GM21423 (cell line): ENCODE measurements around the gene ATF6.
"Not testable (repeated sequence)": the region's sequence is repeated elsewhere in the genome, so short reads cannot be mapped to it uniquely, and the experiment has no call there.

Experiments used
- ATAC-seq: cut with Tn5 transposase; IDR thresholded peaks from one replicate; pipeline ENCODE4 v1.9.1; 2021; ENCODE audit warnings: mild to moderate bottlenecking, moderate library complexity; ENCODE audit not compliant: unreplicated experiment

The ATF6 gene, protein sequence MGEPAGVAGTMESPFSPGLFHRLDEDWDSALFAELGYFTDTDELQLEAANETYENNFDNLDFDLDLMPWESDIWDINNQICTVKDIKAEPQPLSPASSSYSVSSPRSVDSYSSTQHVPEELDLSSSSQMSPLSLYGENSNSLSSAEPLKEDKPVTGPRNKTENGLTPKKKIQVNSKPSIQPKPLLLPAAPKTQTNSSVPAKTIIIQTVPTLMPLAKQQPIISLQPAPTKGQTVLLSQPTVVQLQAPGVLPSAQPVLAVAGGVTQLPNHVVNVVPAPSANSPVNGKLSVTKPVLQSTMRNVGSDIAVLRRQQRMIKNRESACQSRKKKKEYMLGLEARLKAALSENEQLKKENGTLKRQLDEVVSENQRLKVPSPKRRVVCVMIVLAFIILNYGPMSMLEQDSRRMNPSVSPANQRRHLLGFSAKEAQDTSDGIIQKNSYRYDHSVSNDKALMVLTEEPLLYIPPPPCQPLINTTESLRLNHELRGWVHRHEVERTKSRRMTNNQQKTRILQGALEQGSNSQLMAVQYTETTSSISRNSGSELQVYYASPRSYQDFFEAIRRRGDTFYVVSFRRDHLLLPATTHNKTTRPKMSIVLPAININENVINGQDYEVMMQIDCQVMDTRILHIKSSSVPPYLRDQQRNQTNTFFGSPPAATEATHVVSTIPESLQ

DNA sequence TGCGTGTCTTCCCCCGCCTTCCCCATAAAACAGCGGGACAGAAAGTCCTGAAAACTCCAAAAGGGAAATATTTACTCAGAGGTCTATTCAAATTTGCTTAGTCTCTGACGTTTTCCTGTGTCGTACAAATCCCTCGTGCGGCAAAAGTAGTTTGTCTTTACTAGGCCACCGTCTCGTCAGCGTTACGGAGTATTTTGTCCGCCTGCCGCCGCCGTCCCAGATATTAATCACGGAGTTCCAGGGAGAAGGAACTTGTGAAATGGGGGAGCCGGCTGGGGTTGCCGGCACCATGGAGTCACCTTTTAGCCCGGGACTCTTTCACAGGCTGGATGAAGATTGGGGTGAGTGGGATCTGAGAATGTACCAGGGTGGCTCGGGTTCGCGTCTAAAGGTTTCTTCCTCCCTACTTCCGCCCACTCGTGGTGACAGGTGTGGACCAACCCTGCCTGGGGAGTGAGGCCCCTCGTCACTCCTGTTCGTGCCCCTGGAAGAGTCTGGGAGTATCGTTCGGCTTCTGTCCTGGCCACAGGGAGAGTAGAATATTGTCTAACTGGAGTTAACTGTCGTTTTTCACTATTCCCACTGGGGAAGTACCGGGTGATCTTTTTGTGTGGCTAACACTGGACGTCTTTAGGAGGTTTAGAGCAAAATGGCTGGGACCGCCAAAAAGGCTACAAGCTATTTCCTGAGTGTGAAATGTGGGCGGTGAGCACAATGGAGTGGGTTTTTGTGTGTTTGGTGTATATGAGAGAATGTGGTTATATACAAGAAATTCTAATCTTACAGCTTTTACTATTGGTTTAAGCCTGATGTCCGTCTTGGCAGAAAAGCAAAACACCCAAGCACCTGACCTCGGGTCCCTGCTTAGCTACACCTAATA, at the start of gene ATF6:
Gene ATF6, plus strand, starts transcription at position 219 of the 880 bp plus-strand sequence. Its CDS starts 41 bp downstream, at position 260.
- ATAC-seq = peak; percentile 48

DNA sequence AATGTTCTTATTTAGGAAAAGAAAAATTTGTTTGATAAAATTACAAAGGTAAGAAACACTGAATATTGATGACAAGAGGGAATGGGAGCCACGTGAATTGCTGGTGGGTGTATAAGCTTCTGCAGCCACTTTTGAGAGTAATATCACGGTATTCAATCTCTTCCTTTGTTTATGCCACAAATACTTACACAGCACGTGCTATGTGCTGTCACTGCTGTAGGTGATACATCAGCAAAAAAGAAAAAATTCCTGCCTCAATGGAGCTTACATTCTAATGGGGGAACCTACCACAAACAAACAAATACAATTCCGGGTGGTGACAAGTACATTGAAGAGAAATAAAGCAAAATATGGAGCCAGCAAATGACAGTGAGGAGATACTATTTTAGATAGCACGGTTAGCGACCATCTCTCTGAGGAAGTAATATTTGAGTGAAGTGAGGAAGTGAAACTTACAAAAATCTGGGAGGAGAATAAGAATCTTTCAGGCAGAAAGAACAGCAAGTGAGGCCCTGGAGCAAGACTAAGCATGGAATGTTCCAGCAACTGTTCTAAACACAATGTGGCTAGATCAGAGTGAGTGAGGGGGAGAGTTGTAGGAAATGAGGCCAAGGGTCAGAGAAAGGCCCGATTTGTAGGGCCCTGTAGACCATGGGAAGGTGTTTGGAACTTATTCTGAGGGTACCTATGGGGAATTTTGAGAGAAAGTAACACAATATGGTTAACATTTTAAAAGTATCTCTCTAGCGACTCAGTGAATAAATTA, 47.4 kb upstream of the ATF6 start:
- peak; percentile 43 for ATAC-seq

DNA sequence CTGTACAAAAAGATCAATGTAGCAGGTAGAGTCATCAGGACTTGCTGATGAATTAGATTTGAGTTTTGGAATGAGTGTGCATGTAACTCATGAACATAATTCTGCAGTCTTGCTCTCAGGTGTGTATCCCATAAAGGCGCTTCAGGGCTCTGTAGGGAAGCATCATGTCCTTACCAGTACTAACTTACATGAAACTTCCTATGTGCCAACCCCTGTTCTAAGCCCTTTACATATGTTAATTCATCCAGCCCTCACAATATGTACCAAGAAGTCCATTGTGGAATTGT, 46.9 kb upstream of the ATF6 start:
- ATAC-seq = peak; percentile 28

DNA sequence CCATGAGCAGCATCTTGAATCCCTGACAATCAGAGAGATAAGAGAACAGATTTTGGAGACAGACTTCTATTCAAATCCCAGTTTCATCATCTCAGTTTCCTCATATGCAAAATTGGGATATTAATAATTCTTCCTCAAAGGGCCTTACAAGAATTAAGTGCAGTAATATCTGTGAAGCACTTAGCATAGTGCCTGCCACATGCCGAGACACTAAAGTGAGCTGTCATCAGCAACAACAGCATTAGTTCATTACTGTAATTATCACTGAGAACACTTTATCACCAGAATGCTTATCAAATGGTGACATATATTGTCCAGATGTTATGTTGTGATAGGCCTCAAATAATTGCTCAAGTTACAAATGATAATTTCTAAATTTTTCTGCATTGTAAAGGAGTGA, 45.7 kb upstream of the ATF6 start:
- ATAC-seq = no peak

DNA sequence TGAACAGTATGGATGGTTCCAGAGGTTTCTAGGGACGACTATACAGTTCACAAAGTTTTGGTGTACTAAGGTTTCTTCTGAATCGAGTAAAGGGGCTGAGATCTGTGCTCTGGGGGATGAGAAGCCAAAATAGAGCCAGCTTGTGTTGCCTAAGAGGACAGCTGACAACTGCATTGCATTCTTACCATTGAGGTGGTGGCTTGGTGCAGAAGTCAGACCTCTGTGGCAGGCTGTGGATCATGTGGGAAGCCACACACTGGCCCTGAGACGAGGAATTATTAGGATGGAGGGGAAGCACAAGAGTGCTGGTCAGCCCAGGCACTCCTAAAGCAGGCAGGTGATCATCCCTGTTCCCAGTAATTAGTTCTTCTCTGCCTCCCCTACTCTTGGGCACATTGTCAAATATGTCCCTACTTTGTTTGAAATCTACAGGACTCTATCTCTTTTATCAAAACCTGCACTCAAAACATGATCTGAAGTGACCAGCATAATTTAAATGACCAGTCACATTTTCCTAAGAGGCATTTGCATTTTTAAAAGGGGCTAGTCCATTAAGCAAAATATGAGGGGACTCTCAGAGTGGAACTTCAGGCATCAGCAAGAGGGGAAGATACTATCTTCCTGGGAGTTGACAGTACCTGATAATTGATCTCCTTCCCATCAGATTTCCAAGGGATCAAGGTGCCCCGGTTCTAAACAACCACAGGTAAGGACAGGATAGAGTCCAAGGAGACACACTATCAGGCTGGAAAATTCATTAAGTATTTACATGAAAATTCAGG, 45.0 kb upstream of the ATF6 start, which contains the start of gene FCRLB:
Gene FCRLB, plus strand, starts transcription at position 589 of the 782 bp plus-strand sequence. CDS start 1,129 bp downstream, outside the sequence.
- no peak for ATAC-seq

DNA sequence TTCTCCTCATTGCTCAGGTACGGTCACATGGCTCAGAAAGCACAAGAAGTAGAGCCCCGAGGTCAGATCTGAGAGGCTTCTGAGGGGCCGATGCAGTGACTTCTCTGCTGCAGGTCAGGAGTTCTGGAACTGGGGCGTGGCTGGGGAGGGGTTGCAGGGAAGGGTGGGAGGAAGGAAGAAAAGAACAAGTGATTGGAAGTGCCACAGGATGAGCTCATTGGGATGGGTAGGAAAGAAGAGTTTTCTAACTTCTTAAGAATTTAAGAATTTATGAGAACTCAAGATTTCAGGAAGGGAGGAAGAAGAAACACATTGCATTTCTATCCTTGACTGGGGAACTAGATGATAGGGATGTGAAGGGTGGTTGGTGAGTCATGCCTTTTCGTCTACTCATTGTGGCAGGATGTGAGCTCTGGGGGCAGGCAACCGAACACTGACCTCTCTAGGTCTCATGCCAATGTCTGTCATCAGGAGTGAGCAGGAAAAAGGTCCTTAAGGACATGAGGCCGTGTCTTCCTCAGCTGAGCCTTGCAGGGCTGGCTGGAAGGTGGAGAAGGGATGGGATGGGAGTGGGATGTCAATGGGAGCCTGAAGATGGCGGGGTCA, 44.3 kb upstream of the ATF6 start:
- no peak for ATAC-seq

DNA sequence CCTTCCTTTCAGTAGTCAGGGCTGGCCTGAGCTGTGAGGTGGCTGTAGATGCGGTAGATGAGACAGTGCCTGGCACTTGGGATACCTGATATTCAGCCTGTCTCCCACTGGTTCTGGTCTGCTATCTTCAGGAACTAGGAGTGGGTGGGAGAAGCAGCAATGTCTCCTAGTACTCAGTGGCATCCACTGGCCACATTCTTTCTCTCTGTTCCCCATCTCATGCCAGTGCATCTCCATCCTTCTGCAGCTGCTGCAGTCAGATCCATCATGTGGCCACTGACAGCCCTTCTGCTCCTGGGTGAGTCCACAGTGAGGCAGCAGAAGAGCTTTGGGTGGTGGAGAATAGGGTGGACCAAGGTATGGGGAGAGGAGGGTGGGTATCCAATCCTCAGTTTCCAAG, 43.7 kb upstream of the ATF6 start:
- ATAC-seq = no peak

DNA sequence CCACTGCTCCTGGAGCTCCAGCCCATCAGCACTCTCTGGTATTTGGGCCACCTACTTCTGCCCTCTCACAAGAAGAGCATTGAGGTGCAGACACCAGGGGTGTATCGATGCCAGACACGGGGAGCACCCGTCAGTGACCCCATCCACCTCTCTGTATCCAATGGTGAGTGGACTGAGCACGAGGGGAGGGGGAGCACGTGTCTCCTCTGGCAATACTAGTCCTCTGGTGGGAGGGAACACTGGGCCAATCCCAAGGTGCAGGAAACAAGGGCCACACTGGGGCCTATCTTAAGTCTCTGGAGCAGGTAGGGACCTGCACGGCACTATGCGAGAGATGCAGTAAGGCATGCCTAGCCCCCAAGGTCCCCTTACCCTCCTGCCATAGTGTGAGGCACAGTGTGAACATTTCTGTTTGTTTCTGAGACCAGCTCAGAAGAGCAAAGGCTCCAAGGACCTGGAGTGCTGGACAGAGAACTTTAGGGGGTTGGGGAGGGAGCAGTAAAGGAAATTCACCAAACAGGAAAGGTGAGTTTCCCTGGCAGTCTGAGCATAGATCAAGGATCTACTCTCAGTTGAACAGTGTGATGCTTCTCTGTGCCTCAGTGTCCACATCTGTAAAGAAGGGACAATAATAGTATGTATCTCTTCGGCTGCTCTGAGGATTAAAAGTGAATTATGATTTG, 42.5 kb upstream of the ATF6 start:
- ATAC-seq = no peak

DNA sequence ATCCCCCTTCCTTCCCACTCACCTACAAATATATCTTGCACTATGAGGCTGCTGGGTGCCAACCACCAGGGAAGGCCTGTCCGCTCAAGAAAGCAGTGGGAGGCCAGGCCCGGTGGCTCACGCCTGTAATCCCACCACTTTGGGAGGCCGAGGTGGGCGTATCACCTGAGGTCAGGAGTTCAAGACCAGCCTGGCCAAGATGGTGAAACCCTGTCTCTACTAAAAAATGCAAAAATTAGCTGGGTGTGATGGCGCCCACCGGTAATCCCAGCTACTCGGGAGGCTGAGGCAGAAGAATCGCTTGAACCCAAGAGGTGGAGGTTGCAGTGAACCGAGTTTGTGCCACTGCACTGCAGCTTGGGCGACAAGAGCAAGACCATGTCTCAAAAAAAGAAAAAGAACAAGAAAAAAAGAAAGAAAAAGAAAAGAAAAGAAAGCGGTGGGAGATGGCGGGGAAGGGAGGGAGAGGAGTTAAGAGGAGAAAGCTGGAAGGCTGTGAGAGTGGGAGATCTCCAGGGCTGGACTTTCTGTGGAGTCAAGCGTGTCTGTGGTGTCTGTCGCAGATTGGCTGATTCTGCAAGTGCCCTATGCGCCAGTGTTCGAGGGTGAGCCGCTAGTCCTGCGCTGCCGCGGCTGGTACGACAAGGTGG, 40.7 kb upstream of the ATF6 start:
- not testable (repeated sequence) for ATAC-seq

DNA sequence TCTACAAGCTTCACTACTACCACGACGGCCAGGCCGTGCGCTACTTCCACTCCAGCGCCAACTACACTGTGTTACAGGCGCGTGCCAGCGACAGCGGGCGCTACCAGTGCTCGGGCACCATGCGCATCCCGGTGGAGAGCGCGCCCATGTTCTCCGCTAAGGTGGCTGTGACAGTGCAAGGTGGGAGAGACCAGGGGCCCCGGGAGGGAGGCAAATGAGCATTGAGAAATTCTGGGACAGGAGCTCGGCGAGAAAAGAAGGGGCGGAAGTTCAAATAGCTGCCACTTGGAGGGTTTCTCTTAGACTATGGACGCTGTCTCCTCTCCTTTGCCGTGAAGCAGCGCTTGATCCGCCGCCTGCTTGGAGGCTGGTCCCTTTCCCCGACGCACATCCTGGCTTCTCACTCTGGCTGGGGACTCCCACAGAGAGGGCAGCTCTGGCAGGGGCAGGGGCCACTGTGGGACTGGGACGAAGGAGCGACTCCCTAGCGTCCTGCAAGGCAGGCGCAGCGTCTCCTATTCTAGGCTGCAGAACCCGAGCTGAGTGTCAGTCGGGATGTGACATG, 40.1 kb upstream of the ATF6 start:
- peak; percentile 13 for ATAC-seq

DNA sequence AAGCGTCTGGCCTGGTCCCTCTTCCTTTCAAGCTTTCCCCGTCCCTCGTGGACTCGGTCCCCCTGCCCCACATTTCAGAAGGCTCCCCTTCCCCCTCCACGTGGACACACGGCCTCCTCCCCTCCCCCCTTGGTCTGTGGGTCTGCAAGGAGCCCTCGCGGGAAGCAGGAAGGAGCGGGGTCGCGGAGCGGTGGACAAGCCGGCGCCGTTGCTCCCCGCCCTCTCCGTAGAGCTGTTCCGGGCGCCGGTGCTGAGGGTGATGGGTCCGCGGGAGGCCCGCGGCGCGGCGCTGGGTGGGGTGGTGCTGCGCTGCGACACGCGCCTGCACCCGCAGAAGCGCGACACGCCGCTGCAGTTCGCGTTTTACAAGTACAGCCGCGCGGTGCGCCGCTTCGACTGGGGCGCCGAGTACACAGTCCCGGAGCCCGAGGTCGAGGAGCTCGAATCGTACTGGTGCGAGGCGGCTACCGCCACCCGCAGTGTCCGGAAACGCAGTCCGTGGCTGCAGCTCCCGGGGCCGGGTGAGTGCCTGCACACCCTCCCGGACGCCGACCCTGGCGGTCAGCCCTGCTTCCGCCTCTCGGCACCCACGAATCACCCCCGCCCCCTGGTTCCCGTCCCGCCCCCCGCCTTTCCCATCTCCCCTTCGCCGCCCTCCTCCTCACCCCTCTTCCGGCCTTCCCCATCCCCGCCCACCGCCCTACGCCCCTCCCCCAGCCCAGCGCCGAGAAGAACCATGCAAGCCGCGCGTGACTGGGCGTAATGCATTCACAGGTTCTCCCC, 39.5 kb upstream of the ATF6 start:
- peak; percentile 58 for ATAC-seq

DNA sequence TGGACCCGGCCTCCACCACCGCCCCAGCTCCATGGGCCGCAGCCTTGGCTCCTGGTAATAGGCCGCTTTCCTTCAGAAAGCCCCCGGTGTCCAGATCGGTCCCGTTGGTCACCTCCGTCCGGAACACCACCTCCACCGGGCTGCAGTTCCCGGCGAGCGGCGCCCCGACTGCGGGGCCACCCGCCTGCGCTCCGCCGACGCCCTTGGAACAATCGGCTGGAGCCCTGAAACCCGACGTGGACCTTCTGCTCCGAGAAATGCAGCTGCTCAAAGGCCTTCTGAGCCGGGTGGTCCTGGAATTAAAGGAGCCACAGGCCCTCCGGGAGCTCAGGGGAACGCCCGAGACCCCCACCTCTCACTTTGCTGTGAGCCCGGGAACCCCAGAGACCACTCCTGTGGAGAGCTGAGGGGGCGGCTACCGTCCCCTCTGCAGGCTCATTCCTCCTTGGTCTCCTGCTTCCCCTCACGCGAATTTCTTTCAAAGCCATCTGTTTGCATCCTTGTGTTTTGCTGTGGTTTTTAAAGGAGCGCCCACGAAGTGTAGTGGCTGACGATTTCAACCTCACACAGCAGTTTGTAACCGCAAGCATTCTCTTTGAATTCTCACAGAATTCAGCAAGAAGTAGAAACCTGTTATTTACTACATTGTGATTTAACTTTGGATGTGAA, 38.7 kb upstream of the ATF6 start:
- peak; percentile 18 for ATAC-seq

DNA sequence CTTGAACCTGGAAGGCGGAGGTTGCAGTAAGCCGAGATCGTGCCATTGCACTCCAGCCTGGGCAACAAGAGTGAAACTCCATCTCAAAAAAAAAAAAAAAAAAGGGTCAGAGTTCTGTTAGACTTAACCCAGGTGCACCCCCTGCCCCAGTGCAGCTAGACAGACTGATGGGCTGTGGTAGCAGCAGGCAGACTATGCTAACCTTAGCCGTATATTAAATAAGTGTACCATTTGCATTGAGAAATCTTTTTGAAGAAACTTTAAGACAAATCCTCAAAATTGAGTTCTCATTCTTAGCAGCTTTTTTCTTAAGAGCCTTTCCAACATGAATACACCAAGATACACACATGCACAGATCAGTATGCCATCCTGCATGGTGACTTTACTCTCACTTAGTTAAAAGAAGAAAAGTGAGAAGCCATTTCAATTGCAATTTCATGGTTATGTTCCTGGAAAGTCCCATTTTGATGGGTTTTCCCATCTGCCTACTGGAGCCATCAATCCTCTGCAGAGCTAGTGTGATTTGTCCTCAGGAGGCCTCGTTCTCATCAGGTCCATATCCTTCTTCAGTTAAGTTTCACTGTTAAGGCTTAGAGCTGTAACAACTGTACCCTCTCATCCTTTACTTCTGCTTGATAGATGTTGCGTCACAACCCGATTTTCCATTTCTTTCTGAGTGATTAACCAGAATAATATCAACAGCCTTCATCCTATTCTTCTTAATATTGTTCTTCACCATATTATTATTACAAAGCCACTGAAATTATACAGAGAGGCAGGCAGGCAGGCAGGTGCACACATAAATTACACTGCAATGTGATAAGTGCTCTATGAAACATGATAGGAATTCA, 37.5 kb upstream of the ATF6 start:
- ATAC-seq = no peak

DNA sequence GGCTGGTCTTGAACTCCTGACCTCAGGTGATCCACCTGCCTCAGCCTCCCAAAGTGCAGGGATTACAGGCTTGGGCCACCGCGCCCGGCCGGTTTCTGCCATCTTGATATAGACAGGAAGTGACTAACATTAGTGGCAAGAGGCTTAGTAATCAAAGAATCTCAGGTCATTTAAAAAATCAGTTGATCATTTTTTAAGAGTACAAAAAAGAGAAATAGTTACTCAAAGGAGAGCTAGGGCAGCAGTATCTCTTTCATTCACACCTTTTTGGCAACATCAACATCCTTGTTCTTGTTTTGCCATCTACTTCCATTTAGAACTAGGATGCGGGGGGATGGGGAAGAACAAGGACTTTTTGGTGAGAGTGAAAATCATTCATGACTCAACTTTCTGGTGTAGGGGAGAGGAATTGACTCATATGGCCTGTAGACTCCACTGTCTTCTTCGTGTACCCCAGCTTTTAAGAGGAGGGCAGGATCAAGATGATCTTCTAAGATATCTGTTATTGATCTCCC, 36.0 kb upstream of the ATF6 start:
- ATAC-seq = no peak

DNA sequence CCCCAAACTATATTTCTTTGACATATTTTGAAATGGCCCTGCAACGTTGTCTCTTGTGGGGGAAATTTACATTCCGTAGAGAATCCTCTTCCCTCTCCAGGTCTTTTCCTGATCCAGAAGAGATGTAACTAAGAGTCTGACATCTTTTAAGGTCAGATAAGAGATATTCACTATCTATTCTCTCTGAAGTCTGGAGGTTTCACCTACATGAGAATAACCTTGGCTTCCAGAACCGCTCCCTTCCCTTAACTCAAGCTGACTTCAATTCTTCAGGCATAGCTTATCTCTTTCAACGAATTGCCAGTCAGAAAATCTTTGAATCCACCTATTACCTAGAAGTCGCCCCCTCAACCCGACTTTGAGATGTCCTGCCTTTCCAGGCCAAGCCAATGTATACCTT, 34.9 kb upstream of the ATF6 start:
- ATAC-seq = no peak
